ENCODE measurements around the gene KCNG3.
"Not testable (repeated sequence)": the region's sequence is repeated elsewhere in the genome, so short reads cannot be mapped to it uniquely, and the experiment has no call there.

The KCNG3 gene

DNA sequence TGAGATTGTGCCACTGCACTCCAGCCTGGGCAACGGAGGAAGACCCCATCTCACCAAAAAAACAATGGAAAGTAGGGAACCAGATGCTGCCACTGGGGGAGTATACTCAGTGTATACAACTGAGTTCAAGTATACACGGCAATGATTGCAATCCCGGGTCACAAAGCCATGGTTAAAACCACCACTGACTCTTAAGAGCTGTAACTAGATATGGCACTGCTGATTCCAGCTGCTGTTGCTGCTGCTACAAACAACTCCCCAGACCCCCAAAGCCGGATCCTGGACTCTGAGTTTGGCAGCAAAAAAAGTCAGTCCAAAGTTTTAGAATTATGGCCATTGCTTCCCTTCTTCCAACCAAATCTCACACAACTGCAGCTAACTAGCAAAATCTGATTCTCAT, 89.1 kb downstream of the KCNG3 start:
- no peak overlapping the region for H3K4me3 ChIP-seq (ENCODE audit: control insufficient read depth, low read depth, low read length)
- DNase-seq (ENCODE audit: low read depth), result no peak
- TF ChIP-seq, protein P1, sequence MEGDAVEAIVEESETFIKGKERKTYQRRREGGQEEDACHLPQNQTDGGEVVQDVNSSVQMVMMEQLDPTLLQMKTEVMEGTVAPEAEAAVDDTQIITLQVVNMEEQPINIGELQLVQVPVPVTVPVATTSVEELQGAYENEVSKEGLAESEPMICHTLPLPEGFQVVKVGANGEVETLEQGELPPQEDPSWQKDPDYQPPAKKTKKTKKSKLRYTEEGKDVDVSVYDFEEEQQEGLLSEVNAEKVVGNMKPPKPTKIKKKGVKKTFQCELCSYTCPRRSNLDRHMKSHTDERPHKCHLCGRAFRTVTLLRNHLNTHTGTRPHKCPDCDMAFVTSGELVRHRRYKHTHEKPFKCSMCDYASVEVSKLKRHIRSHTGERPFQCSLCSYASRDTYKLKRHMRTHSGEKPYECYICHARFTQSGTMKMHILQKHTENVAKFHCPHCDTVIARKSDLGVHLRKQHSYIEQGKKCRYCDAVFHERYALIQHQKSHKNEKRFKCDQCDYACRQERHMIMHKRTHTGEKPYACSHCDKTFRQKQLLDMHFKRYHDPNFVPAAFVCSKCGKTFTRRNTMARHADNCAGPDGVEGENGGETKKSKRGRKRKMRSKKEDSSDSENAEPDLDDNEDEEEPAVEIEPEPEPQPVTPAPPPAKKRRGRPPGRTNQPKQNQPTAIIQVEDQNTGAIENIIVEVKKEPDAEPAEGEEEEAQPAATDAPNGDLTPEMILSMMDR (conservative IDR thresholded peaks at IDR 0.05; ENCODE audit: control insufficient read depth, insufficient read depth, low read depth, low read length), result no peak

DNA sequence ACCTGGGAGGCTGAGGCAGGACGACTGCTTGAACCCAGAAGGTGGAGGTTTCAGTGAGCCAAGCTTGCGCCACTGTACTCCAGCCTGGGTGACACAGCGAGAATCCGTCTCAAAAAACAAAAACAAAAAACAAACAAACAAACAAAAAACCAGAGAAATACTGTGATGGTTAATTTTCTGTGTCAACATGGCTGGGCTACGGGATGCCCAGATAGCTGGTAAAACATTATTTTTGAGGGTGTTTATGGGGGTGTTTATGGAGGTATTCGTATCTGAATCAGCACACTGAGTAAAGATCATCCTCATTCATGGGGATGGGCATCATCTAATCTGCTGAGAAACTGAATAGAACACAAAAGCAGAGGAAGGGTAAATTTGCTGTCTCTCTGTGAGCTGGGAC, 92.0 kb downstream of the KCNG3 start:
- DNase-seq (ENCODE audit: low read depth), result no peak
- TF ChIP-seq, protein P1 (conservative IDR thresholded peaks at IDR 0.05; ENCODE audit: control insufficient read depth, insufficient read depth, low read depth, low read length), result no peak

DNA sequence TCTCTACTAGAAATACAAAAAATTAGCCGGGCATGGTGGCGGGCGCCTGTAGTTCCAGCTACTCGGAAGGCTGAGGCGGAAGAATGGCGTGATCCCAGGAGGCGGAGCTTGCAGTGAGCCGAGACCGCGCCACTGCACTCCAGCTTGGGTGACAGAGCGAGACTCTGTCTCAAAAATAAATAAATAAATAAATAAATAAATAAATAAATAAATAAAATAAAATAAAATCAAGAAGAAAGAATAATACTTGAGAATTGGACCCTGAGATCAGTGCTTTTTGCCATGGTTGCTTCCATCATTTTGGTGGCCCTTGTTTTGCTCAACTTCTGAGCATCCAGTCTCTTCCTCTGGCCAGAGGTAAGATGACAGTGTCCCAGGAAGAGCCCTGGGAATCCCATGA, 95.7 kb downstream of the KCNG3 start:
- DNase-seq (ENCODE audit: low read depth); H3K4me3 ChIP-seq (ENCODE audit: control insufficient read depth, low read depth, low read length): not testable (repeated sequence)

More for the DNA sequence above, 92.0 kb downstream of the KCNG3 start:
- no peak overlapping the region for H3K4me3 ChIP-seq (ENCODE audit: control insufficient read depth, low read depth, low read length)

DNA sequence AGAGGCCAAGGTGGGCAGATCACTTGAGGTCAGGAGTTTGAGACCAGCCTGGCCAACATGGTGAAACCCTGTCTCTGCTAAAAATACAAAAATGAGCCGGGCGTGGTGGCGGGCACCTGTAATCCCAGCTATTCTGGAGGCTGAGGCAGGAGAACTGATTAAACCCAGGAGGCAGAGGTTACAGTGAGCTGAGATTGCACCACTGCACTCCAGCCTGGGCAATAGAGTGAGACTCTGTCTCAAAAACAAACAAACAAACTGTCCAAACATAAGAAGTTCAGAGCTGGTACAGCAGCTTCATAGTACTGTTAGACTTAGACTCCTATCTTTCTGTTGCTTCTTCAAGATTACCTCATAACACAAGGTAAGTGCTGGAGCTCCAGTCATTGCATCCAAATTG, 100.5 kb downstream of the KCNG3 start:
- DNase-seq (ENCODE audit: low read depth); H3K4me3 ChIP-seq (ENCODE audit: control insufficient read depth, low read depth, low read length): not testable (repeated sequence)

DNA sequence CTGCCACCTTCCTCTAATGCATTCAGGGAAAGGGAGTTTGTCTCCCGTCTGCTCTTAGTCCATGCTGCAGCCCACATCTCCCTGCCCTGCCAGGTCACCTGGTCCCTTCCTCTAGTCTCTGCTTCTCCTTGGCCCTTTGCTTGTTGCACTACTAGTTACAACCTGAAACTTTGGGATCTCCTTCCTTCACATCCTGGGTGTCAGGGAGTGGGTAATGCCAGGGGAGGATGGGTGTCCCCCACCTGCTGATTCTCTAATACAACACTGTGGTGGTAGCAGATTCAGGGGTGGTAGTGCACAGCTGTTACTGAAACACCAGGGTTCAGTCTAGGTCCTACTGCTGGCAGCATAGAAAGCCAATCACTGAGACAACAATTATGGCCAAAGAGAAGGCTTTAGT, 101.6 kb downstream of the KCNG3 start:
- DNase-seq (ENCODE audit: low read depth), result no peak
- TF ChIP-seq, protein P1 (conservative IDR thresholded peaks at IDR 0.05; ENCODE audit: control insufficient read depth, insufficient read depth, low read depth, low read length), result no peak

More for the DNA sequence above, 101.6 kb downstream of the KCNG3 start:
- no peak overlapping the region for H3K4me3 ChIP-seq (ENCODE audit: control insufficient read depth, low read depth, low read length)

All from fibroblast of mammary gland (primary cell).